Esophagus muscularis mucosa (tissue), 4 donors: ENCODE measurements around the gene VEGFC.

Experiments
- EP300 ChIP-seq: sonication (generic); formaldehyde crosslinking; IDR thresholded peaks from one replicate; pipeline ENCODE4 v1.6.1; 2017; ENCODE audit warnings: antibody characterized with exemption
- POLR2AphosphoS5 ChIP-seq, 2 donors: sonication (generic); formaldehyde crosslinking; IDR thresholded peaks; one replicate each; pipeline ENCODE4 v1.6.1; 2017; ENCODE audit warnings: antibody characterized with exemption in 2 of 2
- TF ChIP-seq, protein P1 (sequence below), 3 experiments: fragments of 200-600 bp in 2 of 3; fragments of 450-650 bp in 1 of 3; sonication (generic) in 2 of 3; IDR thresholded peaks; one replicate each; pipeline ENCODE4 v1.5.1; 2017 to 2019; ENCODE audit warnings: antibody characterized with exemption in 3 of 3, mild to moderate bottlenecking in 2 of 3, moderate library complexity in 1 of 3

DNA sequence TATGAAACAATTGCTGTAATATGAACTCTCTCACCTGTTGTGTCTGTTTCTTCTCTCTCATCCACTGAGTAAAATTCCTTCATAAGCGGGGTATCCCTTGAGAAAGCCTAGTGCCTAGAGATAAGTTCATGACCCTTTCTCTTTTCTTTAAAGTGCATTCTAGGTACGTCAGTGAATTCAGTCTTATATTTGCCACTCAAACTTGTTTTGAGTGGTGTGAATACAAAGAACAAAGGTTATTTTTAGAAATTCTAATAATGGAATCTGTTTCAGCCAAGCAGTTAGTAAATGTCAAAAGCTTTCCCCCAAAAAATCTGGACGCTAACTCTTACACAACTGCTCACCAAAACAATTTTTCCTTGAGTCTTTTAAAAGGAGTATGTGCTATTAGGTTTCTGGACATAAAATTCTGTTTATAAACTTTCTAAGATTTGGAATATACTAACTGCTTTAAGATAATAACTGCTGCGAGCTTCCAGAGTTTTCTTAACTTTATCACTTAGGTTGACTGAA is 112.0 kb downstream of the VEGFC start:
- TF ChIP-seq, protein P1, sequence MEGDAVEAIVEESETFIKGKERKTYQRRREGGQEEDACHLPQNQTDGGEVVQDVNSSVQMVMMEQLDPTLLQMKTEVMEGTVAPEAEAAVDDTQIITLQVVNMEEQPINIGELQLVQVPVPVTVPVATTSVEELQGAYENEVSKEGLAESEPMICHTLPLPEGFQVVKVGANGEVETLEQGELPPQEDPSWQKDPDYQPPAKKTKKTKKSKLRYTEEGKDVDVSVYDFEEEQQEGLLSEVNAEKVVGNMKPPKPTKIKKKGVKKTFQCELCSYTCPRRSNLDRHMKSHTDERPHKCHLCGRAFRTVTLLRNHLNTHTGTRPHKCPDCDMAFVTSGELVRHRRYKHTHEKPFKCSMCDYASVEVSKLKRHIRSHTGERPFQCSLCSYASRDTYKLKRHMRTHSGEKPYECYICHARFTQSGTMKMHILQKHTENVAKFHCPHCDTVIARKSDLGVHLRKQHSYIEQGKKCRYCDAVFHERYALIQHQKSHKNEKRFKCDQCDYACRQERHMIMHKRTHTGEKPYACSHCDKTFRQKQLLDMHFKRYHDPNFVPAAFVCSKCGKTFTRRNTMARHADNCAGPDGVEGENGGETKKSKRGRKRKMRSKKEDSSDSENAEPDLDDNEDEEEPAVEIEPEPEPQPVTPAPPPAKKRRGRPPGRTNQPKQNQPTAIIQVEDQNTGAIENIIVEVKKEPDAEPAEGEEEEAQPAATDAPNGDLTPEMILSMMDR (IDR thresholded peaks at IDR 0.05): no peak
- TF ChIP-seq EP300 (no peak), POLR2AphosphoS5 (IDR thresholded peaks at IDR 0.05) (no peak)
